H1 (cell line): ENCODE data around the gene OPCML. TPM values are rescaled to one million over a fixed set of nuclear protein-coding genes. Genes with fewer than 3 reads are reported as not detected.

Source experiments
- CTCF ChIA-PET: fragments of 300-600 bp; sonication (Branson Sonifier 250); formaldehyde crosslinking; loops from one replicate; lab custom pipeline; 2021; ENCODE audit not compliant: partially characterized antibody; lab: Charles Lee
- POLR2A ChIA-PET: fragments of 300-600 bp; sonication (Branson Sonifier 250); formaldehyde crosslinking; loops from one replicate; lab custom pipeline; 2021; ENCODE audit warnings: inconsistent platforms; ENCODE audit not compliant: partially characterized antibody; lab: Charles Lee
- DNase-seq, 2 experiments: peaks; one replicate each; pipeline versions ENCODE4 v3.0.0 to v3.0.0-alpha.2; 2010 to 2022; ENCODE audit warnings: low spot score in 2 of 2, low read depth in 1 of 2, mixed read lengths in 1 of 2
- FAIRE-seq: peaks from 2 replicates; lab custom pipeline; 2011; peaks lifted over from hg19 to GRCh38; lab: Jason Lieb, UNC
- H2AFZ ChIP-seq: 2 replicates; pipeline ENCODE4 v1.8.1; 2012; ENCODE audit warnings: low read length, inconsistent platforms
- H2AK5ac ChIP-seq: 2 replicates; pipeline ENCODE4 v1.6.1; 2013; ENCODE audit warnings: low read depth, low read length
- H2BK120ac ChIP-seq: replicated peaks from 2 replicates; pipeline ENCODE3; 2013; ENCODE audit warnings: low read depth, low read length, inconsistent platforms
- H2BK12ac ChIP-seq: 2 replicates; pipeline ENCODE4 v1.6.1; 2013; ENCODE audit warnings: low read depth, low read length
- H2BK15ac ChIP-seq: 2 replicates; pipeline ENCODE4 v1.6.1; 2013; ENCODE audit warnings: low read length
- H2BK20ac ChIP-seq: 2 replicates; pipeline ENCODE4 v1.6.1; 2013; ENCODE audit warnings: low read length
- H2BK5ac ChIP-seq: 2 replicates; pipeline ENCODE4 v1.6.1; 2013; ENCODE audit warnings: low read depth, low read length
- H3K14ac ChIP-seq: 2 replicates; pipeline ENCODE4 v1.6.1; 2013; ENCODE audit warnings: inconsistent platforms; ENCODE audit not compliant: insufficient read length
- H3K18ac ChIP-seq: 2 replicates; pipeline ENCODE4 v1.6.1; 2013; ENCODE audit warnings: low read length; ENCODE audit errors: extremely low read depth
- H3K23ac ChIP-seq: 2 replicates; pipeline ENCODE4 v1.6.1; 2013; ENCODE audit warnings: inconsistent platforms; ENCODE audit not compliant: insufficient read length
- H3K23me2 ChIP-seq: 2 replicates; pipeline ENCODE4 v1.6.1; 2013; ENCODE audit warnings: low read depth, low read length
- H3K27ac ChIP-seq: 2 replicates; pipeline ENCODE4 v1.6.1; 2011; ENCODE audit warnings: low read depth, low read length, inconsistent platforms
- H3K27me3 ChIP-seq, 4 experiments: replicated peaks in 1 of 4; 1 replicate in 1 of 4; 2 replicates in 3 of 4; pipeline versions ENCODE4 v1.6.1 to v1.8.1; 2011 to 2013; ENCODE audit warnings: low read length in 3 of 4, mild to moderate bottlenecking in 3 of 4, inconsistent platforms in 2 of 4, mixed read lengths in 2 of 4, moderate library complexity in 1 of 4; ENCODE audit not compliant: control insufficient read depth in 3 of 4, insufficient read depth in 3 of 4; ENCODE audit errors: extremely low read depth in 1 of 4
- H3K36me3 ChIP-seq, 4 experiments: 2 replicates each; pipeline versions ENCODE4 v1.6.1 to v1.8.1; 2011 to 2013; ENCODE audit warnings: mild to moderate bottlenecking in 4 of 4, low read length in 3 of 4, moderate library complexity in 2 of 4, control low read depth in 1 of 4, inconsistent platforms in 1 of 4; ENCODE audit not compliant: insufficient read depth in 4 of 4, control insufficient read depth in 2 of 4
- H3K4ac ChIP-seq: replicated peaks from 2 replicates; pipeline ENCODE3; 2013; ENCODE audit warnings: low read length, low read depth, mixed read lengths, inconsistent platforms; ENCODE audit not compliant: insufficient read length
- H3K4me1 ChIP-seq, 4 experiments: replicated peaks in 1 of 4; 1 replicate in 1 of 4; 2 replicates in 3 of 4; pipeline versions ENCODE4 v1.6.1 to v1.8.1; 2011 to 2013; ENCODE audit warnings: low read length in 3 of 4, inconsistent platforms in 2 of 4, mixed read lengths in 1 of 4; ENCODE audit not compliant: insufficient read depth in 4 of 4, control insufficient read depth in 3 of 4
- H3K4me2 ChIP-seq, 2 experiments: 2 replicates each; pipeline versions ENCODE4 v1.6.1 to v1.8.1; 2011 to 2013; ENCODE audit warnings: low read depth in 2 of 2, low read length in 2 of 2, control low read depth in 1 of 2, inconsistent platforms in 1 of 2, mild to moderate bottlenecking in 1 of 2; ENCODE audit not compliant: insufficient read depth in 1 of 2
- H3K4me3 ChIP-seq, 4 experiments: fragments of 200-600, 300-600 bp in 1 of 4; sonication (generic), shearing (Covaris generic), sonication (Bioruptor Twin) in 1 of 4; 2 replicates each; pipeline versions ENCODE4 v1.5.1 to v1.8.1; 2011 to 2016; ENCODE audit warnings: low read length in 4 of 4, low read depth in 3 of 4, control low read depth in 2 of 4, inconsistent platforms in 2 of 4, mild to moderate bottlenecking in 2 of 4, mixed read lengths in 1 of 4, moderate library complexity in 1 of 4; ENCODE audit not compliant: insufficient read depth in 2 of 4; ENCODE audit errors: extremely low read depth in 1 of 4
- H3K56ac ChIP-seq: replicated peaks from 2 replicates; pipeline ENCODE3; 2013; ENCODE audit warnings: low read depth, mild to moderate bottlenecking, mixed read lengths, low read length, inconsistent platforms; ENCODE audit not compliant: insufficient read length
- H3K79me1 ChIP-seq: 2 replicates; pipeline ENCODE4 v1.6.1; 2013; ENCODE audit warnings: low read depth, low read length, control low read depth
- H3K79me2 ChIP-seq, 2 experiments: 2 replicates each; pipeline versions ENCODE4 v1.6.1 to v1.8.1; 2012 to 2013; ENCODE audit warnings: low read length in 2 of 2, mild to moderate bottlenecking in 2 of 2, inconsistent platforms in 1 of 2; ENCODE audit not compliant: insufficient read depth in 2 of 2, control insufficient read depth in 1 of 2
- H3K9ac ChIP-seq, 4 experiments: replicated peaks in 1 of 4; 1 replicate in 1 of 4; 2 replicates in 3 of 4; pipeline versions ENCODE4 v1.6.1 to v1.8.1; 2011 to 2013; ENCODE audit warnings: low read depth in 3 of 4, low read length in 3 of 4, control low read depth in 2 of 4, mild to moderate bottlenecking in 2 of 4, moderate library complexity in 2 of 4, inconsistent platforms in 1 of 4; ENCODE audit errors: extremely low read depth in 1 of 4
- H3K9me3 ChIP-seq, 2 experiments: 2 replicates each; pipeline versions ENCODE4 v1.6.1 to v1.8.1; 2012 to 2013; ENCODE audit warnings: mild to moderate bottlenecking in 2 of 2, moderate library complexity in 2 of 2, control low read depth in 1 of 2, inconsistent platforms in 1 of 2, low read depth in 1 of 2, low read length in 1 of 2, mixed read lengths in 1 of 2; ENCODE audit not compliant: insufficient read depth in 2 of 2
- H4K20me1 ChIP-seq, 2 experiments: replicated peaks in 1 of 2; 2 replicates each; pipeline versions ENCODE3 to v1.8.1; 2011 to 2013; ENCODE audit warnings: inconsistent platforms in 2 of 2, low read length in 2 of 2, mild to moderate bottlenecking in 1 of 2; ENCODE audit not compliant: insufficient read depth in 2 of 2, control insufficient read depth in 1 of 2
- H4K5ac ChIP-seq: 2 replicates; pipeline ENCODE4 v1.6.1; 2013; ENCODE audit warnings: low read length, low read depth, mixed read lengths, inconsistent platforms; ENCODE audit not compliant: insufficient read length
- H4K8ac ChIP-seq: 2 replicates; pipeline ENCODE4 v1.8.0; 2013; ENCODE audit warnings: mild to moderate bottlenecking, moderate library complexity, low read length, inconsistent platforms; ENCODE audit not compliant: insufficient read depth; ENCODE audit errors: extremely low read depth
- H4K91ac ChIP-seq: replicated peaks from 2 replicates; pipeline ENCODE3; 2013; ENCODE audit warnings: low read length, mixed read lengths, inconsistent platforms; ENCODE audit not compliant: insufficient read length
- CREB1 ChIP-seq: IDR thresholded peaks from 2 replicates; pipeline ENCODE4 v1.6.1; 2012; ENCODE audit warnings: inconsistent platforms
- POU5F1 ChIP-seq: IDR thresholded peaks from 2 replicates; pipeline ENCODE4 v1.6.1; 2011; ENCODE audit warnings: low read depth, mild to moderate bottlenecking, low read length, moderate library complexity
- WGBS, 2 experiments: shearing (Covaris generic) in 1 of 2; methylation state at CpG; one replicate each; pipeline versions ENCODE4 v1.1.6 to v1.1.7; 2013 to 2015; ENCODE audit warnings: low lambda C conversion rate in 2 of 2, mixed read lengths in 2 of 2, inconsistent platforms in 1 of 2, low coverage in 1 of 2, missing lambda C conversion rate in 1 of 2; ENCODE audit not compliant: insufficient replicate concordance in 2 of 2, insufficient coverage in 1 of 2, insufficient read length in 1 of 2; ENCODE audit errors: extremely low coverage in 1 of 2, missing lambda C conversion rate in 1 of 2; 5-methylcytosine and 5-hydroxymethylcytosine counted together
- polyA plus RNA-seq, 7 experiments: library from polyadenylated mRNA; depleted of rRNA in 3 of 7; stranded (reverse) in 5 of 7; unstranded in 2 of 7; fragments of >200 nt in 5 of 7; fragments of 200-250 nt in 2 of 7; gene quantifications; 1 replicate in 5 of 7; 2 replicates in 1 of 7; 4 replicates in 1 of 7; pipeline versions ENCODE4 v1.2.1 to v1.2.3, GENCODE V29; 2011 to 2013; ENCODE audit warnings: missing spikeins in 2 of 7, mixed read lengths in 2 of 7
- total RNA-seq: library from RNA; stranded (reverse); fragmentation: NEBNext Ultra II Directional; extraction: Animal tissue kit (Norgen Biotek cat#: 25700); gene quantifications from 2 replicates; pipeline ENCODE4 v1.2.1, GENCODE V29; 2021

OPCML gene
- total and polyA plus RNA-seq, 2 of the 8 experiments (the other 6 are each of a cell fraction or from before 2014, with no cell fraction given) = 2.3 to 3.1 TPM

GRCh38 chr11:132982772-132983640 lies 549.3 kb downstream of the OPCML start:
- ChIA-PET CTCF (interaction anchor here (0.7 to 1.4 kb wide), 5 partner anchors 8 to 397 kb away, joined by 3 read pairs; no protein-coding TSS in a partner anchor), POLR2A (no interaction called here)
- H3K4me2 ChIP-seq = no peak overlapping the region
- H3K27me3 ChIP-seq = no peaks in the 10 kb centered on the region; a peak in 3 of 7 replicates
- no peak overlapping the region for H2AK5ac ChIP-seq
- no peak overlapping the region for H2BK5ac ChIP-seq
- H4K8ac ChIP-seq = no peak overlapping the region
- H3K23ac ChIP-seq = no peak overlapping the region
- no peak overlapping the region for H3K9ac ChIP-seq
- no peaks in the 10 kb centered on the region for H4K20me1 ChIP-seq
- FAIRE-seq (peak; percentile 50), DNase-seq (no peak)
- H3K27ac ChIP-seq = no peak overlapping the region
- no peak overlapping the region for H2BK20ac ChIP-seq
- no peak overlapping the region for H2BK120ac ChIP-seq
- no peak overlapping the region for H3K56ac ChIP-seq
- H3K14ac ChIP-seq = no peak overlapping the region
- no peak overlapping the region for H2BK15ac ChIP-seq
- WGBS, 2 experiments = 87% methylated on average over 7 of the region's 7 CpGs; no CpG with 5 or more reads in 1 of the 2 experiments
- no peak overlapping the region for H4K5ac ChIP-seq
- H3K4ac ChIP-seq = no peak overlapping the region
- H3K36me3 ChIP-seq = no peaks in the 10 kb centered on the region
- no peaks in the 10 kb centered on the region for H3K79me2 ChIP-seq
- H3K23me2 ChIP-seq = no peaks in the 10 kb centered on the region; the same call in 1 of the 2 replicates
- no peak overlapping the region for H2BK12ac ChIP-seq
- H3K4me1 ChIP-seq = peaks cover 0 to 9% (median 3%) of the 10 kb centered on the region in 4 experiments; a peak in 3 of 7 replicates
- no peak overlapping the region for H3K18ac ChIP-seq
- no peaks in the 10 kb centered on the region for H3K79me1 ChIP-seq
- H3K9me3 ChIP-seq = no peaks in the 10 kb centered on the region
- H4K91ac ChIP-seq = no peak overlapping the region
- TF ChIP-seq CREB1 (no peak), POU5F1 (0 out of 2 replicates have a peak, but pooled peaks have one; percentile 8)
- no peak overlapping the region for H3K4me3 ChIP-seq
- H2AFZ ChIP-seq = no peak overlapping the region
